ENCODE results near the gene SLC7A8. TPM values are rescaled to one million over a fixed set of nuclear protein-coding genes. Genes with fewer than 3 reads are reported as not detected.

SLC7A8 gene
- total RNA-seq, 1 experiment from 2014 or later = not detected

DNA sequence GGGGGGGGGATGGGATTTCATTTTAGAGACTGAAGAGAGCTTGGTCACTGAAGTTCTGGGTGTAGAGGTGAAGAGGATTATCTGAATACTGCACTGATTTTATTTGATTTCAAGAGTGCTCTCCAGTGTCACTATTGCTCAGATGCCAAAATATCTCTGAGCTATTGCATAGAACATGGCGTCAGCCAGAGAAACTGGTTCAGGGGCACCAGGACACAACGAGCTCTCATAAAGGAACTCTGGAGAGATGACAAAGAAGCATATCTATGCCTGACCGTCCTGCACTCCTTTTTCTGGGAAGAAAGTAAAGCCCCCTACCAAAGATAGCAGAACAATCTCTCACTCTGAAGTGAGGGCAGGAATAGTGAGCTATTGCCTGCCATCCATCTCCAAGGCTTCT, 2.0 kb downstream of the SLC7A8 start:
- DNase-seq = no peak
- CTCF ChIA-PET = interaction anchor here (0.6 kb wide), 1 partner anchor 108 kb away, joined by 3 read pairs; no protein-coding TSS in a partner anchor
- Mint-ChIP-seq H3K4me1 (ENCODE audit: low read depth, unreplicated experiment) (no peaks in the 10 kb centered on the region), H3K4me3 (ENCODE audit: low read depth, unreplicated experiment) (no peak overlapping the region), H3K27ac (ENCODE audit: unreplicated experiment) (no peak overlapping the region), H3K9me3 (ENCODE audit: low read depth, unreplicated experiment) (no peaks in the 10 kb centered on the region), H3K36me3 (ENCODE audit: insufficient read depth, unreplicated experiment) (no peaks in the 10 kb centered on the region), H3K27me3 (ENCODE audit: unreplicated experiment) (no peaks in the 10 kb centered on the region)
- TF ChIP-seq, protein P1, sequence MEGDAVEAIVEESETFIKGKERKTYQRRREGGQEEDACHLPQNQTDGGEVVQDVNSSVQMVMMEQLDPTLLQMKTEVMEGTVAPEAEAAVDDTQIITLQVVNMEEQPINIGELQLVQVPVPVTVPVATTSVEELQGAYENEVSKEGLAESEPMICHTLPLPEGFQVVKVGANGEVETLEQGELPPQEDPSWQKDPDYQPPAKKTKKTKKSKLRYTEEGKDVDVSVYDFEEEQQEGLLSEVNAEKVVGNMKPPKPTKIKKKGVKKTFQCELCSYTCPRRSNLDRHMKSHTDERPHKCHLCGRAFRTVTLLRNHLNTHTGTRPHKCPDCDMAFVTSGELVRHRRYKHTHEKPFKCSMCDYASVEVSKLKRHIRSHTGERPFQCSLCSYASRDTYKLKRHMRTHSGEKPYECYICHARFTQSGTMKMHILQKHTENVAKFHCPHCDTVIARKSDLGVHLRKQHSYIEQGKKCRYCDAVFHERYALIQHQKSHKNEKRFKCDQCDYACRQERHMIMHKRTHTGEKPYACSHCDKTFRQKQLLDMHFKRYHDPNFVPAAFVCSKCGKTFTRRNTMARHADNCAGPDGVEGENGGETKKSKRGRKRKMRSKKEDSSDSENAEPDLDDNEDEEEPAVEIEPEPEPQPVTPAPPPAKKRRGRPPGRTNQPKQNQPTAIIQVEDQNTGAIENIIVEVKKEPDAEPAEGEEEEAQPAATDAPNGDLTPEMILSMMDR (IDR thresholded peaks at IDR 0.05; ENCODE audit: unreplicated experiment) = no peak
- BruUV-seq (replicated peaks) = no TSS peak
- intact Hi-C loops (cut with micrococcal nuclease; ENCODE audit: unreplicated experiment) = no loop called here

DNA sequence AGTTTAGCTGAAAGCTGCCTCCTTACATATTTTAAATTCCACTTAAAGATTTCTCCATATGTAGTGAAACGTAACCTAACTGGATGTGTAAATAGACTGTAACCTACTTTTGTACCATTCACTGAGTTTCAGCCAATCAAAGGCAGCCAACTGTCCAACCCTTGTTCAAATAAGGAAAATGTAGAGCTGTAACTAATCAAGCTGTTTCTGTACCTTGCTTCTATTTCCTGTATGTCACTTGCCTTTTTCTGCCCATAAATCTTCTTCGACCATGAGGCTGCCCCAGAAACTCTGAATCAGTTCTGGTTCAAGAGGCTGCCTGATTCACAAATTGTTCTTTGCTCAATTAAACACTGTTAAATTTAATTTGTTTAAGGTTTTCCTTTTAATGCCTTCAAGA, 6.3 kb downstream of the SLC7A8 start:
- Mint-ChIP-seq H3K9me3 (ENCODE audit: low read depth, unreplicated experiment) (no peaks in the 10 kb centered on the region), H3K4me1 (ENCODE audit: low read depth, unreplicated experiment) (no peaks in the 10 kb centered on the region), H3K4me3 (ENCODE audit: low read depth, unreplicated experiment) (no peak overlapping the region), H3K27ac (ENCODE audit: unreplicated experiment) (no peak overlapping the region), H3K36me3 (ENCODE audit: insufficient read depth, unreplicated experiment) (no peaks in the 10 kb centered on the region), H3K27me3 (ENCODE audit: unreplicated experiment) (peaks cover 34% of the 10 kb centered on the region)
- TF ChIP-seq, protein P1 (IDR thresholded peaks at IDR 0.05; ENCODE audit: unreplicated experiment) = no peak
- BruUV-seq (replicated peaks) = no TSS peak
- intact Hi-C loops (cut with micrococcal nuclease; ENCODE audit: unreplicated experiment) = no loop called here
- CTCF ChIA-PET = interaction anchor here (0.9 to 1.0 kb wide), 2 partner anchors 9 to 34 kb away, joined by 3 to 4 read pairs; no protein-coding TSS in a partner anchor
- DNase-seq = no peak

DNA sequence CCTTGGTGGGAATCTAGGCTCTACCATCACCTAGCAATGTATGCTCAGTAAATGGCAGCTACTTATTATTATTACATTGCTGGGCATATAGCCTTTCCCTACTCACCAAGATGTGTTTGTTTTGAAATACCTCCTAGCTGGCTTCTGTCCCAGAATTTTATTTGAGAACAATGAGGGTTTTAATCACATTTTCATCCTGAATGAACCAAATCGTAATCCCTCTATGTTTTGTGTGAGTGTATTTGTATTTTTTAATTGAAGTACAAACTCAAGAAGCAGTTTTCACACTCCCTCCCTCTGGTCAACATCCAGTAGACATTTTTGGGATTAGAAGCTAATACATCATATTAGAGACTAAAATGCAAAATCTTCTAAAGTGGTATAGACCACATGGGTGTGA, 7.6 kb downstream of the SLC7A8 start:
- CTCF ChIA-PET = interaction anchor here (1.3 to 1.5 kb wide), 3 partner anchors 13 to 125 kb away, joined by 3 to 4 read pairs (median 4); no protein-coding TSS in a partner anchor
- Mint-ChIP-seq H3K27ac (ENCODE audit: unreplicated experiment) (no peak overlapping the region), H3K4me1 (ENCODE audit: low read depth, unreplicated experiment) (no peaks in the 10 kb centered on the region), H3K4me3 (ENCODE audit: low read depth, unreplicated experiment) (no peak overlapping the region), H3K27me3 (ENCODE audit: unreplicated experiment) (peaks cover 48% of the 10 kb centered on the region), H3K9me3 (ENCODE audit: low read depth, unreplicated experiment) (no peaks in the 10 kb centered on the region), H3K36me3 (ENCODE audit: insufficient read depth, unreplicated experiment) (no peaks in the 10 kb centered on the region)
- DNase-seq = no peak
- intact Hi-C loops (cut with micrococcal nuclease; ENCODE audit: unreplicated experiment) = no loop called here
- TF ChIP-seq, protein P1 (IDR thresholded peaks at IDR 0.05; ENCODE audit: unreplicated experiment) = no peak
- no TSS peak for BruUV-seq (replicated peaks)

DNA sequence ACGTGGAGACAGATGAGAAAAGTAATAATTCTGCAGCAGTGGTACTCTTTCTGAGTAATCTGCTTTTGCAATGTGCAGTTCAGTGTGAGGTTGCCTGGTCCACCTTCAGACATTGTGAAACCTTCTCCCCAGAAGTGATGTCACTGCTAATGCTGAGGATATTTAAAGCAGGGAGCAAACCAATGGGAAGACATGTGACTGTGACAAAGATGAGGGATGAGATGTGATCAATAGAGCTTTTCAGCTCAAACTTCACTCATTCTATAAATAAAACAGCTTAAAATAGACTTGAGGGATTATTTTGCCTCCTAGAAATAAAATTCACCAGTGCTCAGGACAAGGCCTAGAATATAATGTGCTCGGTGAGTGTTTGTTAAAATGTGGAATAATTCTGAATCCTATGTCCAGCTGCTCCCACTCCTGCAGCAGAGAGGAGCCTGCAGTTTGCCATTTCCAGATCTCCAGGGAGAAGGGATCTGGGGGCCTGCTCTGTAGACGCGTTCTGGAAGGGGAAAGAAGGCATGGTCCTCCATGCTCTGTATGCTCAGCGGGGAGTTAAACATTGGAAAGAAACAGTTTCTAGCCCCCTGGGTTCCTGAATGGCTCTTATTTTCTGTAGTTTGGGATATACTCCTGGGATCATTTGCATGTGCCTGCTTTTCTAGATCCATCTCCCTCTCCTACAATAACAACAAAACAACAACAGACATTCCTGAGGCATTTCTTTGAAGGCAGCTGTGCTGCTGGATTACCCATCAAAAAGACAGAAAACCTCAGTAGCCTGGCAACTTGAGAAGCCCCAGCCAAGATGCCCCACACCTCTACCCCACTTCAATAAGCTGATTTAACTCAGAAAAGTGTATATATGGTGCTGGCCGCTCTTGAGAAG, 8.9 kb downstream of the SLC7A8 start:
- TF ChIP-seq, protein P1 (IDR thresholded peaks at IDR 0.05; ENCODE audit: unreplicated experiment) = no peak
- Mint-ChIP-seq H3K36me3 (ENCODE audit: insufficient read depth, unreplicated experiment) (no peaks in the 10 kb centered on the region), H3K27ac (ENCODE audit: unreplicated experiment) (no peak overlapping the region), H3K4me3 (ENCODE audit: low read depth, unreplicated experiment) (no peak overlapping the region), H3K27me3 (ENCODE audit: unreplicated experiment) (peaks cover 54% of the 10 kb centered on the region), H3K9me3 (ENCODE audit: low read depth, unreplicated experiment) (no peaks in the 10 kb centered on the region), H3K4me1 (ENCODE audit: low read depth, unreplicated experiment) (no peaks in the 10 kb centered on the region)
- no peak for DNase-seq
- BruUV-seq (replicated peaks) = no TSS peak
- intact Hi-C loops (cut with micrococcal nuclease; ENCODE audit: unreplicated experiment) = no loop called here
- CTCF ChIA-PET = interaction anchor here (1.2 to 1.5 kb wide), 3 partner anchors 10 to 16 kb away, joined by 3 to 4 read pairs (median 3); no protein-coding TSS in a partner anchor

Data from Calu3 (cell line).